ENCODE measurements around the gene AARSD1. TPM values are rescaled to one million over a fixed set of nuclear protein-coding genes. Genes with fewer than 3 reads are reported as not detected.

The AARSD1 gene, protein sequence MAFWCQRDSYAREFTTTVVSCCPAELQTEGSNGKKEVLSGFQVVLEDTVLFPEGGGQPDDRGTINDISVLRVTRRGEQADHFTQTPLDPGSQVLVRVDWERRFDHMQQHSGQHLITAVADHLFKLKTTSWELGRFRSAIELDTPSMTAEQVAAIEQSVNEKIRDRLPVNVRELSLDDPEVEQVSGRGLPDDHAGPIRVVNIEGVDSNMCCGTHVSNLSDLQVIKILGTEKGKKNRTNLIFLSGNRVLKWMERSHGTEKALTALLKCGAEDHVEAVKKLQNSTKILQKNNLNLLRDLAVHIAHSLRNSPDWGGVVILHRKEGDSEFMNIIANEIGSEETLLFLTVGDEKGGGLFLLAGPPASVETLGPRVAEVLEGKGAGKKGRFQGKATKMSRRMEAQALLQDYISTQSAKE
- 21.2 and 31.6 TPM in 2 replicates for total RNA-seq

DNA sequence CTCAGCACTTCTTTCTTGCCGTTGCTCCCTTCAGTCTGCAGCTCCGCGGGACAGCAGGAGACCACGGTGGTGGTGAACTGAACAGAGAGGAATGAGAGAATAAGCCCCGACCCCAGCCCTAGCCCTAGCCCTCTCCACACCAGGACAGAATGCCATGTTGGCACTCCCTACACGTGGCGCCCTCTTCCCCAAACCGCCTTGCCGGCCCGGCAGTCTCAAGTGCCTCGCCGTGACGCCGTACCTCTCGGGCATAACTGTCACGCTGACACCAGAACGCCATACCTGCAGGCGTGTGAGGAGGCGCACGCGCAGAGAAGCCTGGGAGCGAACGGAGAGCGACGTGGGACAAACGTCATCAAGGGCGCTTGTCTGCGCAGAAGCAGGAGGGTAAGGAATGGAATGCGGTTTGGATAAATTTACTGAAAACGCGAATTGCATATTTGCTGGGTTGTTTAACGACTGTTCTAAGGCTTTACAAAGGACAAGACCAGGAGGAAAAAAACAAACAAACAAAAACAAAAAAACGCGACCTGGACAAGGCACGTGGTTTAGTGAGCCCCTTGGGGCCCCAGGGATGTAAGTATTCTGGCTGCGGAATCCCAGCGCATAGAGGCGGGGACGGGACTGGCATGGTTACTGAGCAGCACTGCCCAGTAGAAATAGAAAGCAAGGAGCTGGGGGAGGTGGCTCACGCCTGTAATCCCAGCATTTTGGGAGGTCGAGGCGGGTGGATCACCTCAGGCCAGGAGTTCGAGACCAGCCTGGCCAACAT, at the start of gene AARSD1:
Gene AARSD1, minus strand, starts transcription at position 294 of the 772 bp plus-strand sequence. Its CDS starts 14 bp downstream, at position 280.

DNA sequence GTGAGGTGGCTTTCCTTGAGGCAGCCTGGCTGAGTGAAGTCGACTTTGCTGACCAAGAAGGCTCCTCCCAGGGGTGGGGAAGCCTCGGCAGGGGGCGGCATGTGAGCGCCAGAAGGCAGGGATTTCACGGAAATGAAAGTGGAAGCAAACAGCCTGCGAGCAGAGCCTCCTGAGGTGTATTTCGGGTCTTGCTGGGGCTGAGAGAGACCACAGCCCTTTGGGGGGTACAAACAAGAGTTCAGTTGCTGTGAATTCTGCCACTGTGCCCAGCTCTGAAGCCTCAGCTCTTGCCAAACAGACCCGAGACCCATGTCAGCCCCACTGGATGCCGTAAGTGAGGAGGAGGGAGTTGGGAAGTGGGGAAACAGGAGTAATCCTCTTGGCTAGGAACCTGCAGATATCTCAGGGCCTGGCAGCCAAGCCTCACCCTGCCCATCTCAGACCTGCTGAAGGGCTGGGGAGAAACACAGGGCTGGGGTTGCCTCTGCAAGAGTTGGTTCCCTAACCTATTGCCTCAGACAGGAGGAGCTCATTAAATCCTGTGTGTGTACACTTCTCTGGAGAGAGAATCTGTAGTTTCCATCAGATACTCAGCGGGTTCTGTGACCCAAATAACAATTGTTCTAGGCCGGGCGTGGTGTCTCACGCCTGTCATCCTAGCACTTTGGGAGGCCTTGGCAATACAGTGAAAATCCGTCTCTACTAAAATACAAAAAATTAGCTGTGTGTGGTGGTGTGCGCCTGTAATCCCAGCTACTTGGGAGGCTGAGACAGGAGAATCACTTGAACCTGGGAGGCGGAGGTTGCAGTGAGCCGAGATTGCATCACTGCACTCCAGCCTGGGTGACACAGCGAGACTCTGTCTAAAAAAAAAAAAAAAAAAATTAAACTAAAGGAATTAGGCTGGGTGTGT, 42.6 kb upstream of the AARSD1 start, which contains the start of gene IFI35:
Gene IFI35, plus strand, starts transcription at position 146 of the 913 bp plus-strand sequence. Its CDS starts 164 bp downstream, at position 310.

DNA sequence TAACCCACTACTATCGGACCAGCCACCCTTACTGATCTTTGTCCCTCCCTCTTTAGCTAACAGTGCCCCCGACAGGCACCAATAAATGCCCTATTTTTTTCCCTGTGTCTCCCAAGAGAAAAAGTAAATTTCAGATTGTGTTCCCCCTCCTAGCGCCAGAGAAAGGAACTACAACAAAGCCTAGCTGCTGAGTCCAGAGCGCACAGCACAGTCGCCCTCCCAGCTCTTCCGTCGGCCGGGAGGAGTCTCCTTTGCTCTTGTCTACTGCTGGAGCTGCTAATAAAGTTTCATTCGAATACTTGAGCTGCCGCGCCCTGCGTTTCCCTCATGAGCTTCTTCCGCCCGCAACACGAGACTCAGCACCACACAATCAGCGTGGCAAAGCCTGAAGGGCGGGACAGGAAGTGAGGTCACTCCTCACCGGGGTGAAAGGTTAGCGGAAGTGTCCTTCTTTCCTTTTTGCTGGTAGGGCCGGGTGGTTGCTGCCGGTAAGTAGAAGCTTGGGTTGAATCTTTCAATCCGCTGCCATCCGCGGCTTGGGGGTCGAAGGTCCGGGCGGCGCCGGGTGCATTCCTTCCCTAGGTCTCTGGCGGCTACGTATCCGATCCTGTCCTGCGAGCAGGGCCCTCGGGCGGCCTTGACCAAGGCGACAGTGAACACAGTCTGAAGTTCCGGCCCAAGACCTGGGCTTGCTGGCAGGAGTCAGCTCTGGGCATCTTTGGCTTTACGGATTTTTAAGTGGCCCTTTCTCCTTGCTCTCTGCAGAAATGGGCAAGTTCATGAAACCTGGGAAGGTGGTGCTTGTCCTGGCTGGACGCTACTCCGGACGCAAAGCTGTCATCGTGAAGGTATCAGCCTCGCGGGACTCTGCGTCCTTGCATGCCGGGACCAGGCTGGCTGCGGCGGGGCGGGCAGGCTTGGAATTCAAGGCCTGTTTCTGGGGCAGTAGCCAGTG, 34.0 kb upstream of the AARSD1 start, which contains the start of gene RPL27:
Gene RPL27, plus strand, starts transcription at position 436 of the 955 bp plus-strand sequence. Its CDS starts 332 bp downstream, at position 768.

DNA sequence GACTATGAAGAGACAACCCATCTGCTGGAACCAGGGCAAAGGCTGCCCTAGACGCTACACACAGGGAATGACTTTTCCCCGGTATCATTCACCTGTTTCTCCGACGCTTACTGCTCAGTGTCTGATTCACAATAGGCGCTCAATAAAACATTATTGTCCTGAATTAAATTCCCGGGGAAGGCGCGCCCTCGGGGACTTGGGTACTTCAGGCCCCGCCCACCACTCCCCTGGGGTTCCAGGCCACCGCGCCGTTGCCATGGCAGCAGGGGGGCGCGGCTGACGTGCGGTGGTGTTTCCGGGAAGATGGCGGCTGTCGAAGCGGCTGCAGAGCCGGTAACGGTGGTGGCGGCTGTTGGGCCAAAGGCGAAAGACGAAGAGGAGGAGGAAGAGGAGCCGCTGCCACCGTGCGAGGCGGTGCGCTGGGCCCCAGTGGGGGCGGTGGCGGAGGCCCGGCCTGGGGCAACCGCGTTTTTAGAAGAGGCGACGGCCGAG, 16.1 kb upstream of the AARSD1 start, which contains the start of gene RUNDC1:
Gene RUNDC1, plus strand, starts transcription at position 292 of the 492 bp plus-strand sequence. Its CDS starts 12 bp downstream, at position 304.

DNA sequence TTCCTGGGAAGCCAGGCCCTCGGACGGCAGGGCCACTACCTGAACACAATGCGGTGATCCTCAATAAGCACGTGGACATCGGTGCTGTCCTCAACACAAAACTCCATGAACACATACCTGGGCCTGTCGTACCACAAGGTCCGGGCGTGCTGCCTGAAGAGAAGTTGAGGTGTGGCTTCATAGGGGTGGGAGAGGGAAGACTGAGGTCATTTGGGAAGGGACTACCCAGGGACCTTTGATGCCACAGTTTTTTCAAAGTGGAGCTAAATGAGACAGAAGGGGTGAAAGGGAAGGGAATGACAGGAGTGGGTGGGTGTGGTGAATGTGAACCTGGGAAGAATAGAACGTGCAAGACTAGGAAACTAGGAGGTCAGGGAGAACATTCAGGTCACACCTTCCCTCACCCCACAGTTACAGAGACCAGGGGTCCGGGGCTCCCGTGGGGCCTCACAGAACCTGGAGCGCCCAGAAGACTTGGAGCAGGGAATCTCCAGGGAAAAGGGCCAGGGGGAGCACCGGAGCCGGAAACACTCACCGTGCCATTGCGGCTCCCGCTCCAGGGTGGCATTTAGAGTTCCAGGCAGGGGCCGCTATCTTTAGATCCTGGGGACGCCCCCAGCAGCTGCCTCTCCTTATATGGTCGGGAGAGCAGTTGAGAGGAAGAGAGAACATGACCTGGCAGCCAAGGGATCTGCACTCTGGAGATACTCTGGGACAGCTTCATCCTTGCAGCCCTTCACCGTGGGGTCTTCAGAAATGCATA, 15.4 kb upstream of the AARSD1 start, which contains the start of gene PTGES3L:
Gene PTGES3L, minus strand, starts transcription at position 570 of the 763 bp plus-strand sequence. Its CDS starts 27 bp downstream, at position 543.

Other genes starting within 250 kb of the AARSD1 start
- gene EZH1, start 219.4 kb downstream of the AARSD1 start, total RNA-seq = 11.7 and 14.7 TPM in 2 replicates
- 0.09 and 0.14 TPM in 2 replicates for gene RAMP2, start 203.2 kb downstream of the AARSD1 start, total RNA-seq
- 55.7 and 57.5 TPM in 2 replicates for gene VPS25, start 191.0 kb downstream of the AARSD1 start, total RNA-seq
- 0.28 and 1.7 TPM in 2 replicates for gene WNK4, start 183.8 kb downstream of the AARSD1 start, total RNA-seq
- gene COA3, start 165.8 kb downstream of the AARSD1 start, total RNA-seq = 67.3 and 76.7 TPM in 2 replicates
- 0.09 and 0.14 TPM in 2 replicates for gene CNTD1, start 165.6 kb downstream of the AARSD1 start, total RNA-seq
- 155 and 158 TPM in 2 replicates for gene BECN1, start 140.2 kb downstream of the AARSD1 start, total RNA-seq
- gene PSME3, start 131.1 kb downstream of the AARSD1 start, total RNA-seq = 44.8 and 57.7 TPM in 2 replicates
- gene AOC2, start 119.9 kb downstream of the AARSD1 start, total RNA-seq = 0.28 and 0.37 TPM in 2 replicates
- gene AOC3, start 113.3 kb downstream of the AARSD1 start, total RNA-seq = 1.6 and 1.8 TPM in 2 replicates
- gene G6PC1, start 63.7 kb downstream of the AARSD1 start, total RNA-seq = not detected in 2 replicates
- gene PTGES3L, start 15.6 kb upstream of the AARSD1 start, total RNA-seq = 0.09 and 0.14 TPM in 2 replicates
- 6.3 and 10.1 TPM in 2 replicates for gene RUNDC1, start 16.1 kb upstream of the AARSD1 start, total RNA-seq
- gene RPL27, start 34.0 kb upstream of the AARSD1 start, total RNA-seq = 1,624 and 1,964 TPM in 2 replicates
- gene IFI35, start 42.3 kb upstream of the AARSD1 start, total RNA-seq = 30.1 and 32.9 TPM in 2 replicates
- gene VAT1, start 57.9 kb upstream of the AARSD1 start, total RNA-seq = 230 and 338 TPM in 2 replicates
- 0.92 and 1.00 TPM in 2 replicates for gene RND2, start 60.8 kb upstream of the AARSD1 start, total RNA-seq
- 5.1 and 7.3 TPM in 2 replicates for gene BRCA1, start 160.9 kb upstream of the AARSD1 start, total RNA-seq
- gene NBR1, start 206.8 kb upstream of the AARSD1 start, total RNA-seq = 110 and 112 TPM in 2 replicates
- gene TMEM106A, start 247.4 kb upstream of the AARSD1 start, total RNA-seq = 1.1 and 1.7 TPM in 2 replicates